GM19328 (cell line): ENCODE results near the gene LRTM2.

Experiments
- ATAC-seq: cut with Tn5 transposase; IDR thresholded peaks from one replicate; pipeline ENCODE4 v1.9.1; 2021; ENCODE audit warnings: mild to moderate bottlenecking, moderate library complexity; ENCODE audit not compliant: unreplicated experiment

LRTM2 gene

GRCh38 chr12:1829306-1829900, 9.0 kb downstream of the LRTM2 start:
- ATAC-seq: no peak

GRCh38 chr12:1830401-1830845, 10.1 kb downstream of the LRTM2 start:
- no peak for ATAC-seq

GRCh38 chr12:1830981-1831963, 10.9 kb downstream of the LRTM2 start:
- ATAC-seq: no peak

GRCh38 chr12:1832801-1833595, 12.6 kb downstream of the LRTM2 start:
- no peak for ATAC-seq

- ATAC-seq: no peak
Observed at GRCh38 chr12:1833596-1834028, 13.2 kb downstream of the LRTM2 start.

GRCh38 chr12:1834186-1834925, 14.0 kb downstream of the LRTM2 start:
- no peak for ATAC-seq

GRCh38 chr12:1835211-1836131, 15.1 kb downstream of the LRTM2 start:
- no peak for ATAC-seq

- no peak for ATAC-seq
Observed at GRCh38 chr12:1836241-1836803, 16.0 kb downstream of the LRTM2 start.

GRCh38 chr12:1836854-1837421, 16.6 kb downstream of the LRTM2 start:
- ATAC-seq: no peak

- no peak for ATAC-seq
Observed at GRCh38 chr12:1837541-1838204, 17.3 kb downstream of the LRTM2 start.

- ATAC-seq: no peak
Observed at GRCh38 chr12:1838205-1838993, 18.0 kb downstream of the LRTM2 start.

- no peak for ATAC-seq
Observed at GRCh38 chr12:1838994-1839365, 18.6 kb downstream of the LRTM2 start.

- no peak for ATAC-seq
Observed at GRCh38 chr12:1839464-1839863, 19.1 kb downstream of the LRTM2 start.

- no peak for ATAC-seq
Observed at GRCh38 chr12:1839956-1840951, 19.9 kb downstream of the LRTM2 start.

- ATAC-seq: no peak
Observed at GRCh38 chr12:1840981-1841425, 20.6 kb downstream of the LRTM2 start.

- ATAC-seq: no peak
Observed at GRCh38 chr12:1841586-1842182, 21.3 kb downstream of the LRTM2 start.
